ENCODE results near the gene STRN. TPM values are rescaled to one million over a fixed set of nuclear protein-coding genes. Genes with fewer than 3 reads are reported as not detected.
"Not testable (repeated sequence)": the region's sequence is repeated elsewhere in the genome, so short reads cannot be mapped to it uniquely, and the experiment has no call there.

The STRN gene
- total RNA-seq, 1 experiment from 2014 or later: 34.1 TPM

GRCh38 chr2:36993841-36994620, 27.7 kb upstream of the STRN start:
- no peaks in the 10 kb centered on the region for H3K27me3 ChIP-seq (ENCODE audit: low read length)
- H3K9me2 ChIP-seq (replicated peaks; ENCODE audit: insufficient read depth, low read length): no peaks in the 10 kb centered on the region
- H4K20me1 ChIP-seq (ENCODE audit: insufficient read depth, low read depth, low read length): no peaks in the 10 kb centered on the region
- no peaks in the 10 kb centered on the region for H3K4me1 ChIP-seq (ENCODE audit: low read length)
- no peak for DNase-seq
- no peak overlapping the region for H3K27ac ChIP-seq (ENCODE audit: low read length)
- H3K36me3 ChIP-seq (ENCODE audit: insufficient read depth, low read length): peaks cover 12% of the 10 kb centered on the region
- H3K9ac ChIP-seq (ENCODE audit: low read length): no peak overlapping the region
- no peak overlapping the region for H3K4me2 ChIP-seq (ENCODE audit: low read depth, low read length, poor library complexity, severe bottlenecking)
- no peaks in the 10 kb centered on the region for H3K9me3 ChIP-seq (ENCODE audit: low read length)
- no peaks in the 10 kb centered on the region for H3K79me2 ChIP-seq (ENCODE audit: low read length)
- no peak overlapping the region for H2AFZ ChIP-seq (ENCODE audit: low read length)
- H3K4me3 ChIP-seq (ENCODE audit: low read length): no peak overlapping the region

GRCh38 chr2:36988008-36988407, 21.7 kb upstream of the STRN start:
- Histone ChIP-seq H3K9me3 (ENCODE audit: low read length) (no peaks in the 10 kb centered on the region), H3K9ac (ENCODE audit: low read length) (no peak overlapping the region), H3K4me3 (ENCODE audit: low read length) (no peak overlapping the region), H2AFZ (ENCODE audit: low read length) (no peak overlapping the region), H3K27ac (ENCODE audit: low read length) (no peak overlapping the region), H3K4me1 (ENCODE audit: low read length) (no peaks in the 10 kb centered on the region), H3K79me2 (ENCODE audit: low read length) (no peaks in the 10 kb centered on the region), H3K9me2 (replicated peaks; ENCODE audit: insufficient read depth, low read length) (no peaks in the 10 kb centered on the region), H3K27me3 (ENCODE audit: low read length) (no peaks in the 10 kb centered on the region), H4K20me1 (ENCODE audit: insufficient read depth, low read depth, low read length) (no peaks in the 10 kb centered on the region), H3K36me3 (ENCODE audit: insufficient read depth, low read length) (peaks cover 7% of the 10 kb centered on the region), H3K4me2 (ENCODE audit: low read depth, low read length, poor library complexity, severe bottlenecking) (no peak overlapping the region)
- DNase-seq: no peak

DNA sequence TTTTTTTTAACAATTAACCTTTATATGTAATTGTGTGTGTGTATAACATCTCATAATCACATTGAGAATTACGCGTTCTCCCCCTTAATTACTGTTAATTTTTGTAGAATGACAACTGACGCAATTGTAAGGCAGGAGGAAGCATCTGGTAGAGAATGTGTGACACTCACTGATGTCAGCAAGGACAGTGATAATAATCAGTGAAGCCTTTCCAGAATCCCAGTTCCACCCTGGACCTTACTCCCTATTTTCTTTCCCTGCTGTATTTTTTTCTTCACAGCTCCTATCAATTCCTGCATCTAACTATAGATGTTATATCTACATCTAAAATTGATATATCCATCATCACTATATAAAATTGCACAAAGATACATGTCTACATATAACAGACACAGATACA, 16.1 kb upstream of the STRN start:
- Histone ChIP-seq H3K9ac (ENCODE audit: low read length) (no peak overlapping the region), H3K27ac (ENCODE audit: low read length) (no peak overlapping the region), H3K36me3 (ENCODE audit: insufficient read depth, low read length) (no peaks in the 10 kb centered on the region), H4K20me1 (ENCODE audit: insufficient read depth, low read depth, low read length) (no peaks in the 10 kb centered on the region), H3K4me1 (ENCODE audit: low read length) (no peaks in the 10 kb centered on the region), H3K9me2 (replicated peaks; ENCODE audit: insufficient read depth, low read length) (no peaks in the 10 kb centered on the region), H3K4me3 (ENCODE audit: low read length) (no peak overlapping the region), H3K79me2 (ENCODE audit: low read length) (no peaks in the 10 kb centered on the region), H2AFZ (ENCODE audit: low read length) (no peak overlapping the region), H3K4me2 (ENCODE audit: low read depth, low read length, poor library complexity, severe bottlenecking) (no peak overlapping the region), H3K27me3 (ENCODE audit: low read length) (no peaks in the 10 kb centered on the region), H3K9me3 (ENCODE audit: low read length) (no peaks in the 10 kb centered on the region)
- no peak for DNase-seq

DNA sequence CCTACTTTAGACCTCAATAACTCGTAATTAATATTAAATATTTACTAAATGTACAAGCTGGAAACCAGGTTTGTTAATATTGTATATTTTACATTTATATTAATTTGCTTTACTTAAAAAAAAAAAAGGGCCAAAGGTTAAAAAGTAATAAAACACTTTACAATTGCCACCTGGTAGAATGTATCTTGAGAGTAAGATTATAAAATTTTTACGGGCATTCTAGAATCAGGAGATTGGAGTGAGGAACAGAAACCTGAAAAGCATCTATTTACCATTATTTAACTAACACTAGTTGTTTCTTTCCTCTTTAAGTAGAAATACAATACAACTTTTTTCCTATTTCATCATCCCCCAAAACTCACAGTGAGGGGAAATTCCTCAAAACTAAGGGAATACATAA, 15.6 kb upstream of the STRN start:
- Histone ChIP-seq H2AFZ (ENCODE audit: low read length) (no peak overlapping the region), H3K27me3 (ENCODE audit: low read length) (no peaks in the 10 kb centered on the region), H3K36me3 (ENCODE audit: insufficient read depth, low read length) (no peaks in the 10 kb centered on the region), H3K9me2 (replicated peaks; ENCODE audit: insufficient read depth, low read length) (no peaks in the 10 kb centered on the region), H3K4me3 (ENCODE audit: low read length) (no peak overlapping the region), H3K4me2 (ENCODE audit: low read depth, low read length, poor library complexity, severe bottlenecking) (no peak overlapping the region), H3K9ac (ENCODE audit: low read length) (no peak overlapping the region), H3K79me2 (ENCODE audit: low read length) (no peaks in the 10 kb centered on the region), H3K27ac (ENCODE audit: low read length) (no peak overlapping the region), H4K20me1 (ENCODE audit: insufficient read depth, low read depth, low read length) (no peaks in the 10 kb centered on the region), H3K9me3 (ENCODE audit: low read length) (no peaks in the 10 kb centered on the region), H3K4me1 (ENCODE audit: low read length) (no peaks in the 10 kb centered on the region)
- DNase-seq: no peak

DNA sequence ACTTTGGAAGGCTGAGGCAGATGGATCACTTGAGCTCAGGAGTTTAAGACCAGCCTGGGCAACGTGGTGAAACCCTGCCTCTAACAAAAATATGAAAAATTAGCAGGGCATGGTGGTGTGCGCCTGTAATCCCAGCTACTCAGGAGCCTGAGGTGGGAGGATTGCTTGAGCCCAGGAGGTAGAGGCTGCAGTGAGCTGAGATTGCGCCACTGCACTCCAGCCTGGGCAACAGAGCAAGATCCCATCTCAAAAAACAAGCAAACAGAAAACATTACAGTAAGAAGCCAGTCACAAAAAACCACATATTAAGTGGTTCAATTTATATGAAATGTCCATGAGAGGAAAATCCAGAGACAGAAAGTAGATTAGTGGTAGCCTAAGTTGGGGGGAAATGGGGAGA, 12.7 kb upstream of the STRN start:
- H3K27me3 ChIP-seq (ENCODE audit: low read length); DNase-seq; H3K9ac ChIP-seq (ENCODE audit: low read length); H3K9me3 ChIP-seq (ENCODE audit: low read length); H3K4me3 ChIP-seq (ENCODE audit: low read length); H4K20me1 ChIP-seq (ENCODE audit: insufficient read depth, low read depth, low read length); H3K36me3 ChIP-seq (ENCODE audit: insufficient read depth, low read length); H3K27ac ChIP-seq (ENCODE audit: low read length); H3K79me2 ChIP-seq (ENCODE audit: low read length); H3K4me2 ChIP-seq (ENCODE audit: low read depth, low read length, poor library complexity, severe bottlenecking); H3K9me2 ChIP-seq (replicated peaks; ENCODE audit: insufficient read depth, low read length); H2AFZ ChIP-seq (ENCODE audit: low read length); H3K4me1 ChIP-seq (ENCODE audit: low read length): not testable (repeated sequence)

- no peaks in the 10 kb centered on the region for H3K9me3 ChIP-seq (ENCODE audit: low read length)
- no peaks in the 10 kb centered on the region for H3K36me3 ChIP-seq (ENCODE audit: insufficient read depth, low read length)
- H3K4me3 ChIP-seq (ENCODE audit: low read length): no peak overlapping the region
- H4K20me1 ChIP-seq (ENCODE audit: insufficient read depth, low read depth, low read length): no peaks in the 10 kb centered on the region
- no peak overlapping the region for H2AFZ ChIP-seq (ENCODE audit: low read length)
- H3K9me2 ChIP-seq (replicated peaks; ENCODE audit: insufficient read depth, low read length): no peaks in the 10 kb centered on the region
- H3K27me3 ChIP-seq (ENCODE audit: low read length): no peaks in the 10 kb centered on the region
- H3K9ac ChIP-seq (ENCODE audit: low read length): no peak overlapping the region
- no peaks in the 10 kb centered on the region for H3K4me1 ChIP-seq (ENCODE audit: low read length)
- no peaks in the 10 kb centered on the region for H3K79me2 ChIP-seq (ENCODE audit: low read length)
- no peak overlapping the region for H3K27ac ChIP-seq (ENCODE audit: low read length)
- no peak for DNase-seq
- H3K4me2 ChIP-seq (ENCODE audit: low read depth, low read length, poor library complexity, severe bottlenecking): no peak overlapping the region
Measured at GRCh38 chr2:36976065-36976464, 9.7 kb upstream of the STRN start.

DNA sequence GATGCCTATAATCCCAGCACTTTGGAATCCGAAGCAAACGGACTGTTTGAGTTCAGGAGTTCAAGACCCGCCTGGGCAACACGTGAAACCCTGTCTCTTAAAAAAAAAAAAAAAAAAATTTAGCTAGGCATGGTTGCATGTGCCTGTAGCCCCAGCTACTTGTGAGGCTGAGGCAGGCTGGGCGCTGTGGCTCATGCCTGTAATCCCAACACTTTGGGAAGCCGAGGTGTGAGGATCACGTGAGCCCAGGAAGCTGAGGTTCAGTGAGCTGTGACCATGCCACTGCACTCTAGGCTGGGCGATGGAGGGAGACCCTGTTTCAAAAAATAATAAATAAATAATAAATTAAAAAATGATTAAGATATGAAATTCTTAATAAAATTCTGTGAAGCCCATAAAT, 9.0 kb upstream of the STRN start:
- no peaks in the 10 kb centered on the region for H4K20me1 ChIP-seq (ENCODE audit: insufficient read depth, low read depth, low read length)
- no peak for DNase-seq
- no peaks in the 10 kb centered on the region for H3K36me3 ChIP-seq (ENCODE audit: insufficient read depth, low read length)
- H3K27me3 ChIP-seq (ENCODE audit: low read length): no peaks in the 10 kb centered on the region
- no peaks in the 10 kb centered on the region for H3K9me3 ChIP-seq (ENCODE audit: low read length)
- H3K4me3 ChIP-seq (ENCODE audit: low read length): no peak overlapping the region
- H3K9me2 ChIP-seq (replicated peaks; ENCODE audit: insufficient read depth, low read length): no peaks in the 10 kb centered on the region
- H3K27ac ChIP-seq (ENCODE audit: low read length): no peak overlapping the region
- H3K4me2 ChIP-seq (ENCODE audit: low read depth, low read length, poor library complexity, severe bottlenecking): no peak overlapping the region
- no peaks in the 10 kb centered on the region for H3K4me1 ChIP-seq (ENCODE audit: low read length)
- no peak overlapping the region for H2AFZ ChIP-seq (ENCODE audit: low read length)
- H3K79me2 ChIP-seq (ENCODE audit: low read length): no peaks in the 10 kb centered on the region
- H3K9ac ChIP-seq (ENCODE audit: low read length): no peak overlapping the region

DNA sequence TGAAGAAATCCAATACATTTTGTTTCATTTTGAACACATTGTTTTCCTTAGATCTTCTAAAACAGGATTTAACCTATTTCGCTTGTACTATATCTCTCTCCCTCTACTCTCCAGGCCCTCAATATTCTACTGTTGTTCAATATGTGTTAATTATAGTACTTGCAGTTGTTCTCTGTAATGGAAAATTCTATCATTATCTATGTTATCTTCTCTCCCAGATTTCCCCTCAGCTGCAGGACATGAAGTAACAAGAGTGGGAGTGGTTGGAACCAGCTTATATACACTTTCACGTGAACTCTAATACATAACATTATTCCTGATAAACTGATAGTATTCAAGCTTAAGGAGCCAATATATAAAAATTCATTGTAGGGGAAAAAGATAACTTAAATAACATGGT, 7.0 kb upstream of the STRN start:
- H3K9me2 ChIP-seq (replicated peaks; ENCODE audit: insufficient read depth, low read length): no peaks in the 10 kb centered on the region
- H3K9me3 ChIP-seq (ENCODE audit: low read length): no peaks in the 10 kb centered on the region
- no peak overlapping the region for H2AFZ ChIP-seq (ENCODE audit: low read length)
- no peaks in the 10 kb centered on the region for H3K36me3 ChIP-seq (ENCODE audit: insufficient read depth, low read length)
- no peaks in the 10 kb centered on the region for H4K20me1 ChIP-seq (ENCODE audit: insufficient read depth, low read depth, low read length)
- peaks cover 3% of the 10 kb centered on the region for H3K4me1 ChIP-seq (ENCODE audit: low read length)
- H3K9ac ChIP-seq (ENCODE audit: low read length): no peak overlapping the region
- H3K4me3 ChIP-seq (ENCODE audit: low read length): no peak overlapping the region
- H3K27me3 ChIP-seq (ENCODE audit: low read length): no peaks in the 10 kb centered on the region
- no peak overlapping the region for H3K4me2 ChIP-seq (ENCODE audit: low read depth, low read length, poor library complexity, severe bottlenecking)
- H3K27ac ChIP-seq (ENCODE audit: low read length): no peak overlapping the region
- no peaks in the 10 kb centered on the region for H3K79me2 ChIP-seq (ENCODE audit: low read length)
- no peak for DNase-seq
